MM.1S (cell line): Measurements from ENCODE around the gene HMCES.

Experiments used
- DNase-seq: peaks from one replicate; pipeline ENCODE4 v3.0.0-alpha.2; 2015
- H2AFZ ChIP-seq: fragments of 300-600 bp; sonication (generic); 2 replicates; pipeline ENCODE4 v1.6.0; 2016; ENCODE audit warnings: antibody characterized with exemption, low read length
- H3F3A ChIP-seq: fragments of 300-600 bp; sonication (generic); 2 replicates; pipeline ENCODE4 v1.6.1; 2016; ENCODE audit warnings: mild to moderate bottlenecking, antibody characterized with exemption, low read length, moderate library complexity, mixed read lengths; ENCODE audit not compliant: insufficient read depth
- H3K27ac ChIP-seq: fragments of 300-600 bp; sonication (generic); 2 replicates; pipeline ENCODE4 v1.5.1; 2016; ENCODE audit warnings: mild to moderate bottlenecking, low read length
- H3K27me3 ChIP-seq: fragments of 300-600 bp; sonication (generic); replicated peaks from 2 replicates; pipeline ENCODE4 v1.6.0; 2016; ENCODE audit warnings: low read length; ENCODE audit not compliant: insufficient read depth
- H3K36me3 ChIP-seq: fragments of 300-600 bp; sonication (generic); replicated peaks from 2 replicates; pipeline ENCODE4 v1.6.1; 2016; ENCODE audit warnings: mild to moderate bottlenecking, low read length, mixed read lengths; ENCODE audit not compliant: insufficient read depth
- H3K4me1 ChIP-seq: fragments of 300-600 bp; sonication (generic); 2 replicates; pipeline ENCODE4 v1.6.1; 2016; ENCODE audit warnings: low read length, mixed read lengths
- H3K4me2 ChIP-seq: fragments of 300-600 bp; sonication (generic); 2 replicates; pipeline ENCODE4 v1.6.0; 2016; ENCODE audit warnings: low read depth, low read length
- H3K4me3 ChIP-seq: fragments of 300-600 bp; sonication (generic); 2 replicates; pipeline ENCODE4 v1.5.1; 2016; ENCODE audit warnings: low read length, mixed read lengths
- H3K79me2 ChIP-seq: fragments of 300-600 bp; sonication (generic); 2 replicates; pipeline ENCODE4 v1.6.1; 2016; ENCODE audit warnings: mixed run types, low read length, mixed read lengths
- H3K9ac ChIP-seq: fragments of 300-600 bp; sonication (generic); 2 replicates; pipeline ENCODE4 v1.6.1; 2016; ENCODE audit warnings: low read length, mixed read lengths
- H3K9me2 ChIP-seq: fragments of 300-600 bp; sonication (generic); replicated peaks from 2 replicates; pipeline ENCODE4 v1.6.1; 2016; ENCODE audit warnings: mild to moderate bottlenecking, low read length, mixed read lengths; ENCODE audit not compliant: insufficient read depth
- H3K9me3 ChIP-seq: fragments of 300-600 bp; sonication (generic); replicated peaks from 2 replicates; pipeline ENCODE4 v1.6.1; 2016; ENCODE audit warnings: mild to moderate bottlenecking, low read length, mixed read lengths; ENCODE audit not compliant: insufficient read depth
- H4K20me1 ChIP-seq: fragments of 300-600 bp; sonication (generic); 2 replicates; pipeline ENCODE4 v1.6.1; 2016; ENCODE audit warnings: mild to moderate bottlenecking, low read length, moderate library complexity, mixed read lengths; ENCODE audit not compliant: insufficient read depth
- EZH2 ChIP-seq: fragments of 300-600 bp; sonication (generic); optimal IDR thresholded peaks from 2 replicates; pipeline ENCODE3; 2017; ENCODE audit warnings: low read depth, mild to moderate bottlenecking, antibody characterized with exemption, low read length, mixed read lengths
- EZH2phosphoT487 ChIP-seq: fragments of 300-600 bp; sonication (generic); IDR thresholded peaks from 2 replicates; pipeline ENCODE4 v1.6.1; 2018; ENCODE audit warnings: antibody characterized with exemption, low read length
- TF ChIP-seq, protein P1 (sequence below): fragments of 300-600 bp; sonication (generic); IDR thresholded peaks from 2 replicates; pipeline ENCODE4 v1.5.1; 2016; ENCODE audit warnings: antibody characterized with exemption, low read length, mixed read lengths

HMCES gene

GRCh38 chr3:129231331-129232119, 47.1 kb upstream of the HMCES start:
- Histone ChIP-seq H3K27me3 (no peaks in the 10 kb centered on the region), H3K4me1 (peaks cover 14% of the 10 kb centered on the region), H3F3A (peaks cover 14% of the 10 kb centered on the region), H3K27ac (no peak overlapping the region), H3K9me3 (no peaks in the 10 kb centered on the region), H3K36me3 (no peaks in the 10 kb centered on the region), H2AFZ (no peak overlapping the region), H3K79me2 (no peaks in the 10 kb centered on the region), H3K9ac (no peak overlapping the region), H3K4me2 (no peak overlapping the region), H4K20me1 (no peaks in the 10 kb centered on the region), H3K9me2 (no peaks in the 10 kb centered on the region), H3K4me3 (no peak overlapping the region)
- TF ChIP-seq, protein P1, sequence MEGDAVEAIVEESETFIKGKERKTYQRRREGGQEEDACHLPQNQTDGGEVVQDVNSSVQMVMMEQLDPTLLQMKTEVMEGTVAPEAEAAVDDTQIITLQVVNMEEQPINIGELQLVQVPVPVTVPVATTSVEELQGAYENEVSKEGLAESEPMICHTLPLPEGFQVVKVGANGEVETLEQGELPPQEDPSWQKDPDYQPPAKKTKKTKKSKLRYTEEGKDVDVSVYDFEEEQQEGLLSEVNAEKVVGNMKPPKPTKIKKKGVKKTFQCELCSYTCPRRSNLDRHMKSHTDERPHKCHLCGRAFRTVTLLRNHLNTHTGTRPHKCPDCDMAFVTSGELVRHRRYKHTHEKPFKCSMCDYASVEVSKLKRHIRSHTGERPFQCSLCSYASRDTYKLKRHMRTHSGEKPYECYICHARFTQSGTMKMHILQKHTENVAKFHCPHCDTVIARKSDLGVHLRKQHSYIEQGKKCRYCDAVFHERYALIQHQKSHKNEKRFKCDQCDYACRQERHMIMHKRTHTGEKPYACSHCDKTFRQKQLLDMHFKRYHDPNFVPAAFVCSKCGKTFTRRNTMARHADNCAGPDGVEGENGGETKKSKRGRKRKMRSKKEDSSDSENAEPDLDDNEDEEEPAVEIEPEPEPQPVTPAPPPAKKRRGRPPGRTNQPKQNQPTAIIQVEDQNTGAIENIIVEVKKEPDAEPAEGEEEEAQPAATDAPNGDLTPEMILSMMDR, result no peak
- no peak for TF ChIP-seq EZH2phosphoT487
- TF ChIP-seq EZH2, result no peak
- DNase-seq, result no peak

DNA sequence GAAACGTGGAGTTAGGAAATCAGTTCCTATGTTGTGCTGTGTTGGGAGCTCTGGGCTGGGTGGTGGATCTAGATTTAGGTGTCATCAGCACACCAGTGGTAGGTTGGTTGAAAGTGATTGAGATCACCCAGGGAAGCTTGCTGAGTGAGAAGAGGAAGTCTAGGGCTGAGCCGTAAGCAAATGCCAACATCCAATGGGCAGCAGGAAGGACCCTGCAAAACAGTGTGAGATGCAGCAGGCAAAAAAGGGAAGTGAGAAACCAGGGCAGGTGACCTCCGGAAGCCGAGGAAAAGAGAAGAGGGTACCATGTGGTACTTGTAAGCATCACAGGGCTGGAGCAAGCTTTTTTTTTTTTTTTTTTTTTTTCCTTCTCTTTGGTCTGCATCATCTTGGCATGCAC, 45.1 kb upstream of the HMCES start:
- H3K9ac ChIP-seq, result peak overlapping the region; percentile 49; the same call in 1 of the 2 replicates
- DNase-seq, result peak; percentile 83

DNA sequence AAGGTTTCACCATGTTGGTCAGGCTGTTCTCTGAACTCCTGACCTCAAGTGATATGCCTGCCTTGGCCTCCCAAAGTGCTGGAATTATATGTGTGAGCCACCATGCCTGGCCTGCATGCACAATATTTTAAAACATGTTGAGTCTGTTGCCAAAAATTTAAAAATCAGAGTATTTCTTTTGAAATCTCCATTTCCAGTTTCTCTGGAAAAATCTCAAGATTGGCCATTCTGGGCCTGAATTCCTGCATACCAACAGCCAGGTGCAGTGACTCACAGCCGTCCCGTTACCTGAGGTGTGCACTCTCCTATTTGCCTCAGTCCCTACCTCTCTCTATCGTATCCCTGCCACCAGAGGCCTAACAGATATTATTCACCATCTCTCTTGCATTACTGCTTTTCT, 44.2 kb upstream of the HMCES start:
- no peaks in the 10 kb centered on the region for H3K27me3 ChIP-seq
- no peak overlapping the region for H3K4me2 ChIP-seq
- no peaks in the 10 kb centered on the region for H3K9me3 ChIP-seq
- H3K9me2 ChIP-seq, result no peaks in the 10 kb centered on the region
- no peaks in the 10 kb centered on the region for H3K79me2 ChIP-seq
- TF ChIP-seq, protein P1, result no peak
- TF ChIP-seq EZH2phosphoT487 (no peak), EZH2 (no peak)
- no peak for DNase-seq
- H3K9ac ChIP-seq, result no peak overlapping the region
- no peaks in the 10 kb centered on the region for H3K36me3 ChIP-seq
- peaks cover 20% of the 10 kb centered on the region for H3F3A ChIP-seq
- H3K4me3 ChIP-seq, result no peak overlapping the region
- H4K20me1 ChIP-seq, result no peaks in the 10 kb centered on the region
- no peak overlapping the region for H2AFZ ChIP-seq
- H3K27ac ChIP-seq, result peak overlapping the region; percentile 89; the same call in 1 of the 2 replicates
- peaks cover 27% of the 10 kb centered on the region for H3K4me1 ChIP-seq

More for the DNA sequence above, 45.1 kb upstream of the HMCES start:
- no peaks in the 10 kb centered on the region for H4K20me1 ChIP-seq
- H3K9me3 ChIP-seq, result no peaks in the 10 kb centered on the region
- peaks cover 14% of the 10 kb centered on the region for H3F3A ChIP-seq
- H3K4me3 ChIP-seq, result no peak overlapping the region
- peak overlapping the region; percentile 89 for H3K27ac ChIP-seq
- H3K27me3 ChIP-seq, result no peaks in the 10 kb centered on the region
- H3K79me2 ChIP-seq, result no peaks in the 10 kb centered on the region
- H3K4me1 ChIP-seq, result peaks cover 18% of the 10 kb centered on the region
- no peaks in the 10 kb centered on the region for H3K36me3 ChIP-seq
- no peak for TF ChIP-seq EZH2phosphoT487
- no peak for TF ChIP-seq EZH2
- TF ChIP-seq, protein P1, result no peak
- H2AFZ ChIP-seq, result peak overlapping the region; percentile 75
- peak overlapping the region; percentile 62 for H3K4me2 ChIP-seq
- H3K9me2 ChIP-seq, result no peaks in the 10 kb centered on the region
